HepG2 (cell line): ENCODE data around the gene AMOTL2. TPM values are rescaled to one million over a fixed set of nuclear protein-coding genes. Genes with fewer than 3 reads are reported as not detected.

Experiments
- CHD2 ChIP-seq: IDR thresholded peaks from 2 replicates; pipeline ENCODE4 v1.6.1; 2011; ENCODE audit warnings: low read depth, low read length, improper control_type of control experiment
- KMT2B ChIP-seq: IDR thresholded peaks from 2 replicates; pipeline ENCODE4 v1.6.1; 2016; ENCODE audit warnings: missing genetic modification reagents, missing compliant biosample characterization
- NR2F2 ChIP-seq: IDR thresholded peaks from 2 replicates; pipeline ENCODE4 v1.6.1; 2012; ENCODE audit warnings: low read depth, inconsistent platforms, borderline replicate concordance
- TGIF2 ChIP-seq: IDR thresholded peaks from 2 replicates; pipeline ENCODE4 v1.6.1; 2016; ENCODE audit warnings: control low read depth, missing compliant biosample characterization
- THYN1 ChIP-seq: sonication (generic); formaldehyde crosslinking; IDR thresholded peaks from 2 replicates; pipeline ENCODE4 v1.8.1; 2023; ENCODE audit warnings: low read depth, mild to moderate bottlenecking, moderate library complexity, missing genetic modification reagents, borderline replicate concordance
- ZFP36 ChIP-seq: fragments of 150-350 bp; IDR thresholded peaks from 2 replicates; pipeline ENCODE4 v1.6.1; 2018; ENCODE audit warnings: borderline replicate concordance, low read length, low read depth; ENCODE audit not compliant: partially characterized antibody
- ZNF33A ChIP-seq: sonication (generic); formaldehyde crosslinking; IDR thresholded peaks from 2 replicates; pipeline ENCODE4 v1.5.1; 2020; ENCODE audit warnings: missing genetic modification reagents, mild to moderate bottlenecking, moderate library complexity, borderline replicate concordance
- ZNF44 ChIP-seq: sonication (generic); formaldehyde crosslinking; IDR thresholded peaks from 2 replicates; pipeline ENCODE4 v1.5.1; 2020; ENCODE audit warnings: mild to moderate bottlenecking, missing genetic modification reagents
- ZNF558 ChIP-seq: sonication (generic); formaldehyde crosslinking; IDR thresholded peaks from 2 replicates; pipeline ENCODE4 v1.9.0; 2022; ENCODE audit warnings: mild to moderate bottlenecking, missing genetic modification reagents, borderline replicate concordance
- polyA plus RNA-seq, 8 experiments: library from polyadenylated mRNA; depleted of rRNA in 3 of 8; stranded (reverse) in 7 of 8; unstranded in 1 of 8; fragments of >200 nt; fragmentation: Illumina TruSeq in 4 of 8; extraction: Trizol in 4 of 8; gene quantifications; 2 replicates each; pipeline versions ENCODE4 v1.2.1 to v1.2.3, GENCODE V29; 2011 to 2016; ENCODE audit warnings: low read depth in 4 of 8, missing spikeins in 1 of 8, mixed read lengths in 1 of 8; ENCODE audit not compliant: insufficient read depth in 1 of 8
- total RNA-seq, 5 experiments: library from RNA; depleted of rRNA; stranded (reverse); fragments of >200 nt; fragmentation: Illumina TruSeq; extraction: Trizol; gene quantifications; 2 replicates each; pipeline ENCODE4 v1.2.3, GENCODE V29; 2016; ENCODE audit warnings: low read depth in 1 of 5
- TF ChIP-seq, protein P1 (sequence below): sonication (generic); formaldehyde crosslinking; IDR thresholded peaks from 2 replicates; pipeline ENCODE4 v1.5.0; 2020; ENCODE audit warnings: missing genetic modification reagents
- TF ChIP-seq, protein P2 (sequence below): sonication (generic); formaldehyde crosslinking; IDR thresholded peaks from 2 replicates; pipeline ENCODE4 v1.8.0; 2022; ENCODE audit warnings: mild to moderate bottlenecking, missing genetic modification reagents; ENCODE audit not compliant: insufficient replicate concordance
- TF ChIP-seq, protein P3 (sequence below): sonication (generic); formaldehyde crosslinking; IDR thresholded peaks from 2 replicates; pipeline ENCODE4 v1.4.0; 2020; ENCODE audit warnings: mild to moderate bottlenecking, missing genetic modification reagents
- TF ChIP-seq, protein P4 (sequence below): sonication (generic); formaldehyde crosslinking; IDR thresholded peaks from 2 replicates; pipeline ENCODE4 v1.9.0; 2021; ENCODE audit warnings: missing genetic modification reagents, borderline replicate concordance
- TF ChIP-seq, protein P5 (sequence below): sonication (generic); formaldehyde crosslinking; IDR thresholded peaks from 2 replicates; pipeline ENCODE4 v1.9.0; 2021; ENCODE audit warnings: missing genetic modification reagents, borderline replicate concordance
- TF ChIP-seq, protein P6 (sequence below): fragments of 450-650 bp; IDR thresholded peaks from 2 replicates; pipeline ENCODE4 v1.6.1; 2017; ENCODE audit warnings: mild to moderate bottlenecking
- TF ChIP-seq, protein P7 (sequence below): sonication (generic); formaldehyde crosslinking; IDR thresholded peaks from 2 replicates; pipeline ENCODE4 v1.4.0; 2020; ENCODE audit warnings: missing genetic modification reagents, mild to moderate bottlenecking, borderline replicate concordance

AMOTL2 gene
- total and polyA plus RNA-seq, 2 of the 13 experiments (the other 11 are each of a cell fraction or from before 2014, with no cell fraction given) = 17.3 to 18.5 TPM

DNA sequence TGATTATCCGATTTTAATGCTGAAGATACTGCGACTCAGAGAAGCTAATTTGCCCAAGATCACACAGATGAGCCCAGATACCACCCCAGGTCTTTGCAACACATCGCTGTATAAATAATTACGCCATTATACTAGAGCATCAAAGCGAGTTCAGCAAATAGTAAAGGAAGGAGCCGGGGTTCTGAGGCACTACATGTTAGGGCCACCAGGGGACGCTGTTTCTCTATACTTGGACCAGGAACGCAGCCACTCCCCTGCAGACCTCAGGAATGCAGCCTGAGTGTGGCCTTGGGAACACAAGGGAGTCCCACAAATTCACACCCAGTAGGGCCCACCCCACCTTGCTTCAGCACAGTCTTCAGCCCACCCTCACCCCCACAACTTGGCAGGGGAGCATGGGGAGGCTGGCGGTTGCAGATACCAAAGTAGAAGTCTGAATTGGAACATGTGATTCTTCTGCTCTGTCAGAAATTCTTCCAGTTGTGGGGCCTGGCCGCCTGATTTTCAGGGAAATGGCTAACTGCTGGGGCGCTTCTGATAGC lies 65.8 kb downstream of the AMOTL2 start (continued):
- TF ChIP-seq, protein P1, sequence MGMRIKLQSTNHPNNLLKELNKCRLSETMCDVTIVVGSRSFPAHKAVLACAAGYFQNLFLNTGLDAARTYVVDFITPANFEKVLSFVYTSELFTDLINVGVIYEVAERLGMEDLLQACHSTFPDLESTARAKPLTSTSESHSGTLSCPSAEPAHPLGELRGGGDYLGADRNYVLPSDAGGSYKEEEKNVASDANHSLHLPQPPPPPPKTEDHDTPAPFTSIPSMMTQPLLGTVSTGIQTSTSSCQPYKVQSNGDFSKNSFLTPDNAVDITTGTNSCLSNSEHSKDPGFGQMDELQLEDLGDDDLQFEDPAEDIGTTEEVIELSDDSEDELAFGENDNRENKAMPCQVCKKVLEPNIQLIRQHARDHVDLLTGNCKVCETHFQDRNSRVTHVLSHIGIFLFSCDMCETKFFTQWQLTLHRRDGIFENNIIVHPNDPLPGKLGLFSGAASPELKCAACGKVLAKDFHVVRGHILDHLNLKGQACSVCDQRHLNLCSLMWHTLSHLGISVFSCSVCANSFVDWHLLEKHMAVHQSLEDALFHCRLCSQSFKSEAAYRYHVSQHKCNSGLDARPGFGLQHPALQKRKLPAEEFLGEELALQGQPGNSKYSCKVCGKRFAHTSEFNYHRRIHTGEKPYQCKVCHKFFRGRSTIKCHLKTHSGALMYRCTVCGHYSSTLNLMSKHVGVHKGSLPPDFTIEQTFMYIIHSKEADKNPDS (CRISPR knock-in tag) = no peak
- TF ChIP-seq ZNF44 (CRISPR knock-in tag) = peak; percentile 80; the same call in 1 of the 2 replicates
- no peak for TF ChIP-seq ZFP36
- TF ChIP-seq, protein P2, sequence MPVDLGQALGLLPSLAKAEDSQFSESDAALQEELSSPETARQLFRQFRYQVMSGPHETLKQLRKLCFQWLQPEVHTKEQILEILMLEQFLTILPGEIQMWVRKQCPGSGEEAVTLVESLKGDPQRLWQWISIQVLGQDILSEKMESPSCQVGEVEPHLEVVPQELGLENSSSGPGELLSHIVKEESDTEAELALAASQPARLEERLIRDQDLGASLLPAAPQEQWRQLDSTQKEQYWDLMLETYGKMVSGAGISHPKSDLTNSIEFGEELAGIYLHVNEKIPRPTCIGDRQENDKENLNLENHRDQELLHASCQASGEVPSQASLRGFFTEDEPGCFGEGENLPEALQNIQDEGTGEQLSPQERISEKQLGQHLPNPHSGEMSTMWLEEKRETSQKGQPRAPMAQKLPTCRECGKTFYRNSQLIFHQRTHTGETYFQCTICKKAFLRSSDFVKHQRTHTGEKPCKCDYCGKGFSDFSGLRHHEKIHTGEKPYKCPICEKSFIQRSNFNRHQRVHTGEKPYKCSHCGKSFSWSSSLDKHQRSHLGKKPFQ = peak; percentile 79
- 0 out of 2 replicates have a peak, but pooled peaks have one; percentile 22 for TF ChIP-seq KMT2B (CRISPR knock-in tag)
- TF ChIP-seq THYN1 (CRISPR knock-in tag) = no peak
- TF ChIP-seq, protein P3, sequence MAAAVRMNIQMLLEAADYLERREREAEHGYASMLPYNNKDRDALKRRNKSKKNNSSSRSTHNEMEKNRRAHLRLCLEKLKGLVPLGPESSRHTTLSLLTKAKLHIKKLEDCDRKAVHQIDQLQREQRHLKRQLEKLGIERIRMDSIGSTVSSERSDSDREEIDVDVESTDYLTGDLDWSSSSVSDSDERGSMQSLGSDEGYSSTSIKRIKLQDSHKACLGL (CRISPR knock-in tag) = no peak
- TF ChIP-seq NR2F2 = no peak
- TF ChIP-seq CHD2 = no peak
- TF ChIP-seq, protein P4, sequence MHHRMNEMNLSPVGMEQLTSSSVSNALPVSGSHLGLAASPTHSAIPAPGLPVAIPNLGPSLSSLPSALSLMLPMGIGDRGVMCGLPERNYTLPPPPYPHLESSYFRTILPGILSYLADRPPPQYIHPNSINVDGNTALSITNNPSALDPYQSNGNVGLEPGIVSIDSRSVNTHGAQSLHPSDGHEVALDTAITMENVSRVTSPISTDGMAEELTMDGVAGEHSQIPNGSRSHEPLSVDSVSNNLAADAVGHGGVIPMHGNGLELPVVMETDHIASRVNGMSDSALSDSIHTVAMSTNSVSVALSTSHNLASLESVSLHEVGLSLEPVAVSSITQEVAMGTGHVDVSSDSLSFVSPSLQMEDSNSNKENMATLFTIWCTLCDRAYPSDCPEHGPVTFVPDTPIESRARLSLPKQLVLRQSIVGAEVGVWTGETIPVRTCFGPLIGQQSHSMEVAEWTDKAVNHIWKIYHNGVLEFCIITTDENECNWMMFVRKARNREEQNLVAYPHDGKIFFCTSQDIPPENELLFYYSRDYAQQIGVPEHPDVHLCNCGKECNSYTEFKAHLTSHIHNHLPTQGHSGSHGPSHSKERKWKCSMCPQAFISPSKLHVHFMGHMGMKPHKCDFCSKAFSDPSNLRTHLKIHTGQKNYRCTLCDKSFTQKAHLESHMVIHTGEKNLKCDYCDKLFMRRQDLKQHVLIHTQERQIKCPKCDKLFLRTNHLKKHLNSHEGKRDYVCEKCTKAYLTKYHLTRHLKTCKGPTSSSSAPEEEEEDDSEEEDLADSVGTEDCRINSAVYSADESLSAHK (CRISPR knock-in tag) = no peak
- TF ChIP-seq, protein P5, sequence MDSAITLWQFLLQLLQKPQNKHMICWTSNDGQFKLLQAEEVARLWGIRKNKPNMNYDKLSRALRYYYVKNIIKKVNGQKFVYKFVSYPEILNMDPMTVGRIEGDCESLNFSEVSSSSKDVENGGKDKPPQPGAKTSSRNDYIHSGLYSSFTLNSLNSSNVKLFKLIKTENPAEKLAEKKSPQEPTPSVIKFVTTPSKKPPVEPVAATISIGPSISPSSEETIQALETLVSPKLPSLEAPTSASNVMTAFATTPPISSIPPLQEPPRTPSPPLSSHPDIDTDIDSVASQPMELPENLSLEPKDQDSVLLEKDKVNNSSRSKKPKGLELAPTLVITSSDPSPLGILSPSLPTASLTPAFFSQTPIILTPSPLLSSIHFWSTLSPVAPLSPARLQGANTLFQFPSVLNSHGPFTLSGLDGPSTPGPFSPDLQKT (CRISPR knock-in tag) = no peak
- TF ChIP-seq, protein P6, sequence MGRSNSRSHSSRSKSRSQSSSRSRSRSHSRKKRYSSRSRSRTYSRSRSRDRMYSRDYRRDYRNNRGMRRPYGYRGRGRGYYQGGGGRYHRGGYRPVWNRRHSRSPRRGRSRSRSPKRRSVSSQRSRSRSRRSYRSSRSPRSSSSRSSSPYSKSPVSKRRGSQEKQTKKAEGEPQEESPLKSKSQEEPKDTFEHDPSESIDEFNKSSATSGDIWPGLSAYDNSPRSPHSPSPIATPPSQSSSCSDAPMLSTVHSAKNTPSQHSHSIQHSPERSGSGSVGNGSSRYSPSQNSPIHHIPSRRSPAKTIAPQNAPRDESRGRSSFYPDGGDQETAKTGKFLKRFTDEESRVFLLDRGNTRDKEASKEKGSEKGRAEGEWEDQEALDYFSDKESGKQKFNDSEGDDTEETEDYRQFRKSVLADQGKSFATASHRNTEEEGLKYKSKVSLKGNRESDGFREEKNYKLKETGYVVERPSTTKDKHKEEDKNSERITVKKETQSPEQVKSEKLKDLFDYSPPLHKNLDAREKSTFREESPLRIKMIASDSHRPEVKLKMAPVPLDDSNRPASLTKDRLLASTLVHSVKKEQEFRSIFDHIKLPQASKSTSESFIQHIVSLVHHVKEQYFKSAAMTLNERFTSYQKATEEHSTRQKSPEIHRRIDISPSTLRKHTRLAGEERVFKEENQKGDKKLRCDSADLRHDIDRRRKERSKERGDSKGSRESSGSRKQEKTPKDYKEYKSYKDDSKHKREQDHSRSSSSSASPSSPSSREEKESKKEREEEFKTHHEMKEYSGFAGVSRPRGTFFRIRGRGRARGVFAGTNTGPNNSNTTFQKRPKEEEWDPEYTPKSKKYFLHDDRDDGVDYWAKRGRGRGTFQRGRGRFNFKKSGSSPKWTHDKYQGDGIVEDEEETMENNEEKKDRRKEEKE = no peak
- no peak for TF ChIP-seq ZNF558 (CRISPR knock-in tag)
- TF ChIP-seq, protein P7, sequence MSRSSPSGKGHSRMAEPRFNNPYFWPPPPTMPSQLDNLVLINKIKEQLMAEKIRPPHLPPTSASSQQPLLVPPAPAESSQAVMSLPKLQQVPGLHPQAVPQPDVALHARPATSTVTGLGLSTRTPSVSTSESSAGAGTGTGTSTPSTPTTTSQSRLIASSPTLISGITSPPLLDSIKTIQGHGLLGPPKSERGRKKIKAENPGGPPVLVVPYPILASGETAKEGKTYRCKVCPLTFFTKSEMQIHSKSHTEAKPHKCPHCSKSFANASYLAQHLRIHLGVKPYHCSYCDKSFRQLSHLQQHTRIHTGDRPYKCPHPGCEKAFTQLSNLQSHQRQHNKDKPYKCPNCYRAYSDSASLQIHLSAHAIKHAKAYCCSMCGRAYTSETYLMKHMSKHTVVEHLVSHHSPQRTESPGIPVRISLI (CRISPR knock-in tag) = no peak
- 0 out of 2 replicates have a peak, but pooled peaks have one; percentile 26 for TF ChIP-seq TGIF2 (CRISPR knock-in tag)
- TF ChIP-seq ZNF33A = no peak
